Measurements from ENCODE around the gene EMC7.

DNA sequence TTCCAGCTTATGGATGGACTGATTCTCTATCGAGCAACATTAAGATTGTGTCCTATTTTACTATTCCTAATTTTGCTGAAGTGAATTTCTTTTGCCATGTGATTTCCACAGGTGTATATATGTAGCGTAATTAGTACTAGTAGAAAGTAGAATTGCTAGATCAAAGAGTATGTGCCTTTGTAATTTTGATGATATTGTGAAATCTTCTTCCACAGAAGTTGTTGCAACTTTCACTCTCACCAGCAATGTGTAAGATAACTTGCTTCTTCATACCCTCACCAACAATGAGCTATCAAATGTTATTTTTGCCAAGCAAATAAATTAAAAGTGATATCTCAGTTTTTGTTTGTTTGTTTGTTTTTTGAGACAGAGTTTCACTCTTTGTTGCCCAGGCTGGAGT, 5.7 kb upstream of the EMC7 start:
- no peak for TF ChIP-seq EZH2 (IDR thresholded peaks at IDR 0.05)
- no peak for TF ChIP-seq POLR2AphosphoS5 (IDR thresholded peaks at IDR 0.05; ENCODE audit: borderline replicate concordance, low read depth, low read length)

Measured in SK-N-MC (cell line).